ENCODE results near the gene CDK7.
"Not testable (repeated sequence)": the region's sequence is repeated elsewhere in the genome, so short reads cannot be mapped to it uniquely, and the experiment has no call there.

Gene CDK7

GRCh38 chr5:69234457-69235268 lies at the start of gene CDK7:
TSS of gene CDK7 (plus strand) at chr5:69234886. CDS start at chr5:69234976, 90 bp downstream.
- peak; percentile 88 for DNase-seq (ENCODE audit: low spot score)

GRCh38 chr5:69187342-69187741 lies 47.3 kb upstream of the CDK7 start:
- no peak for DNase-seq (ENCODE audit: low spot score)

GRCh38 chr5:69188811-69189161 lies 45.9 kb upstream of the CDK7 start:
- no peak for DNase-seq (ENCODE audit: low spot score)

- peak; percentile 89 for DNase-seq (ENCODE audit: low spot score)
These were observed 45.3 kb upstream of the CDK7 start, which contains the start of gene CENPH for GRCh38 chr5:69189162-69190086. TSS of gene CENPH (plus strand) at chr5:69189583. CDS start at chr5:69189635, 52 bp downstream.

- DNase-seq (ENCODE audit: low spot score): no peak
These were observed 32.2 kb upstream of the CDK7 start for GRCh38 chr5:69202497-69202896.

GRCh38 chr5:69206528-69207190 lies 28.0 kb upstream of the CDK7 start:
- no peak for DNase-seq (ENCODE audit: low spot score)

DNA sequence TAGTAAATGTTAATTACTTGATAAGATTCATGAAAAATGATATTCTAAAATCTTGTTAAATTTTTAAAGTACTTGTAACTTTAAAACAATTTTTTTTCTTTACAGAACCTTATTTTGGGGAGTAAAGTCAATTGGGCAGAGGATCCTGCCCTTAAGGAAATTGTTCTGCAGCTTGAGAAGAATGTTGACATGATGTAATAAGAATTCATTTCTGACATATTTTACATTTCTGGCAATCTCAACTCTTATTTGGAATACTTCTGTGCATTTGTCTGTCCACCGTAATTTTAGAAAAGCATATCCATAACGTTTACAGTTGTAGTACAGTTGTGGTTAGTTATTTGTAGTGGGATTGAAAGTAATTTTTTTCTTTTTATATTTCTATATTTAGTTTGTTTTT lies 25.1 kb upstream of the CDK7 start:
- DNase-seq (ENCODE audit: low spot score): no peak

- DNase-seq (ENCODE audit: low spot score): no peak
These were observed 23.5 kb upstream of the CDK7 start for GRCh38 chr5:69211200-69211599.

DNA sequence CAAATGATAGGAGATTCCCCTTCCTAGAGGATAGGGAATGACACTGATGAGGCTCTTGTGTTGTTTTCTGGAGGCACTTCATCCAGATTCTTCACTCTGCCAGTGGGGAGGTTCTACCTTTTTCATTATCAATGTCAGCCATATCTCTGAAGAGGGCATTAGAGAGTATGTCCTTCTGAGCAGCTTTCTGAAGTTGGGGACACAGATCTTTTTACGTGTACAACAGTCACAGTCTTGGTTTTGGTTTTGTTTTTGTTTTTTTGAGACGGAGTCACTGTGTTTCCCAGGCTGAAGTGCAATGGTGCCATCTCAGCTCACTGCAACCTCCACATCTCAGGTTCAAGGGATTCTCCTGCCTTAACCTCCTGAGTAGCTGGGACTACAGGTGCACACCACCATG lies 22.7 kb upstream of the CDK7 start:
- DNase-seq (ENCODE audit: low spot score): no peak

GRCh38 chr5:69213513-69214215 lies 21.0 kb upstream of the CDK7 start:
- DNase-seq (ENCODE audit: low spot score): no peak

DNA sequence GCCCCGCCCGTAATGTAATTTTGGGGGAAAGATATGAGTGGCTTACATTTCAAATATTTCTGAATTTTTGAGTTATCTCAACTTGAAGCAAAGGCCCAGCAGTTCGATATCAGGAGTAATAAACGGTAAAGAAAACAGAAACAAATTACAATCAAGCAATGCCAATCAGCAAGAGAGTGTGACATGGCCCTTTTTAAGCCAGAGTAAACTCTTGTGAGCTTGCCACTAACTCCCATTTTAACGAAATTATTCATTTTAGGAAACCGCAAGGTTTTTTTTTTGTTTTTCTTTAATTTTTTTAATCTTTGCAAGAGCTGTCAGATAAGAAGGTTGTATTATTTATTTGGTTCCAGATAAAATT lies 17.6 kb upstream of the CDK7 start:
- no peak for DNase-seq (ENCODE audit: low spot score)

DNA sequence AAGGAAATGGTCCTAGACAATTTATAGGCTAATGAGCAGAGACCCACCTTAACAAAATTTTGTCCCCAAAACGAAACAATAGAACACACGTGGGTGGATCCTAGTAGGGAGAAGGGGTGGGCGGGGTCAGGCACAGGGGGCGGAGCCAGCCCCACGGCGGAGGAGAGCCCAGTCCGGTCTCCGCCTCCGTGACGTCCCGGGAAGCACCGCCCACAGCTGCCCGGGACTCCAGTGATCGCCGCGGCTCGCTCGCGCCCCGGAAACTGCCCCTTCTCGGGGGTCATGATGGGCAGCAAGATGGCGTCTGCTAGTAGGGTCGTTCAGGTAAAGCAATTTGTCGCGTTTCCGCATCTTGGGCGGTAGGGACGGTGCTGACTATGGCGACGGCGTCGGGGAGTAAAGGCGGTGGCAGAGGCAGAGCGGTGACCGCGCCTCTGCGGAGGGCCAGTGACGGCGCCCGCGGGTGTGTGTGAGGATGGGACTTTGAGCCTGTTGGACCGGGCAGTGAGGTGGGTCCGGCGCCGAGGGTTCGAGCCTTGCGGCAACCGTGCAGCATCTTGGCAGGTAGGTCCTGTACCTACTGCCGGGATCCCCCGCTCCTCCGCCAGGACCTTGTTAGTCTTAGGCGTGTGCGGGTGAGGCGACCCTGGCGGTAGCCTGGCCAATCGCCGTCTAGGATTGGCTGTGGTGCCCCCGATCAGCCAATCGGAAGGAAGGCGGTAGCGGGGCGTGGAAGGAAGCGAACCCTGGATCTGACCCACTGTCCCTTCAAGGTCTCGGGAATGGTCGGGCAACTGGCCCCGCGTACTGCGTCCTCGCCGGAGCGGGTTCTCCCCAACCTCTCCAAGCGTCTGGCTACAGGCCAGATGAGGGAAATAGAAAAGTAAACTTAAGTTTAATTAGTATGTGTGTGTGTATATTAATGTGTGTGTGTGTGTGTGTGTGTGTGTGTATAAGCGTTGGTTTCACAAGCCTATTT lies 16.8 kb upstream of the CDK7 start:
- DNase-seq (ENCODE audit: low spot score): peak; percentile 86

DNA sequence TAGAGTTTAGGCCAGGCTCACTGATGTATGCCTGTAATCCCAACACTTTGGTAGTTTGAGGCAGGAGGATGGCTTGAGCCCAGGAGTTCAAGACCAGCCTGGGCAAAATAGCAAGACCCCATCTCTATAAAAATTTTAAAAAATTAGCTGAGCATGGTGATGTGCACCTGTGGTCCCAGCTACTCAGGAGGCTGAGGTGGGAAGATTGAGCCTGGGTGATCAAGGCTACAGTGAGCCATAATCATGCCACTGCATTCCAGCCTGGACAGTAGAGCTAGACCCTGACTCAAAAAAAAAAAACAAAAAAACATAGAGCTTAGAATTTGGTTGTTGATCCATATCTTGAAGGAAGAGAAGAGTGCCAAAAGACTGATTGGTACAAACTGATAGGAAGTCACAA lies 14.7 kb upstream of the CDK7 start:
- DNase-seq (ENCODE audit: low spot score): no peak

- not testable (repeated sequence) for DNase-seq (ENCODE audit: low spot score)
These were observed 14.3 kb upstream of the CDK7 start for GRCh38 chr5:69220371-69220770.

DNA sequence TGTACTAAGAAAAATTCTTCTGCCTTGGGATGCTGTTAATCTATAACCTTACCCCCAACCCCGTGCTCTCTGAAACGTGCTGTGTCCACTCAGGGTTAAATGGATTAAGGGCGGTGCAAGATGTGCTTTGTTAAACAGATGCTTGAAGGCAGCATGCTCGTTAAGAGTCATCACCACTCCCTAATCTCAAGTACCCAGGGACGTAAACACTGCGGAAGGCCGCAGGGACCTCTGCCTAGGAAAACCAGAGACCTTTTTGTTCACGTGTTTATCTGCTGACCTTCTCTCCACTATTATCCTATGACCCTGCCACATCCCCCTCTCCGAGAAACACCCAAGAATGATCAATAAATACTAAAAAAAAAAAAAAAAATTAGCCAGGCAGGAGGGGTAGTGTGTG lies 13.9 kb upstream of the CDK7 start:
- DNase-seq (ENCODE audit: low spot score): not testable (repeated sequence)

- no peak for DNase-seq (ENCODE audit: low spot score)
These were observed 10.2 kb upstream of the CDK7 start for GRCh38 chr5:69224520-69224919.

DNA sequence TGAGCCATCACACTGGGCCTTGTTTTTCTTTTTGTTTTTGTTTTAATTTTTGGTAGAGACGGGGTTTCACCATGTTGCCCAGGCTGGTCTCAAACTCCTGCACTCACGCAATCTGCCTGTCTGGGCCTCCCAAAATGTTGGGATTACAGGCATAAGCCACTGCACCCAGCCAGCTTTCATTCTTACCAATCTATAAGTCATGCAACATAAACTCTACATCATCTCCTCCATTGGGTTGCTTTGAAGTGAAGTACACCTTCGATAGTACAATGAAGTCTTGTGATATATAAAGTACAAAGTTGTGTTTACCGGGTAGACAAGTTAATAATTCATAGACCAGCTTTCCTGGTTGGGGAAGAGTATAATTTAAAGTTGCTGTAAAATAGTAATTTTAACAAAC lies 8.8 kb upstream of the CDK7 start:
- DNase-seq (ENCODE audit: low spot score): no peak

- no peak for DNase-seq (ENCODE audit: low spot score)
These were observed 4.5 kb upstream of the CDK7 start for GRCh38 chr5:69230181-69230580.

DNA sequence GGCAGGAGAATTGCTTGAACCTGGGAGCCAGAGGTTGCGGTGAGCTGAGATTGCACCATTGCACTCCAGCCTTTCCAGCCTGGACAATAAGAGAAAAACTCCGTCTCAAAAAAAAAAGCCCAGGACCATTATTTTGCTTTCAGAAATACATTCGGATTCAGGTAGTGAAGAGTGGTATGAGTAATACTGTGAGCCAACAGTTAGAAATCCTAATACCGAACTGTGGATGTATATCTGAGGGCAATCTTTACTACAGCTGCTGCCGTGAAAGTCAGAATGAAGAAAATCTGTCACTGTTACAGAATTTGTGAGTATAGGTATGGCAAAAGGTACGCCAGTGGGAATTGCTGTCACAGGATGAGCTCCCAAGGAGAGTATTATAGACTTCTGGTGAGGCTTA lies 3.4 kb upstream of the CDK7 start:
- DNase-seq (ENCODE audit: low spot score): no peak

DNA sequence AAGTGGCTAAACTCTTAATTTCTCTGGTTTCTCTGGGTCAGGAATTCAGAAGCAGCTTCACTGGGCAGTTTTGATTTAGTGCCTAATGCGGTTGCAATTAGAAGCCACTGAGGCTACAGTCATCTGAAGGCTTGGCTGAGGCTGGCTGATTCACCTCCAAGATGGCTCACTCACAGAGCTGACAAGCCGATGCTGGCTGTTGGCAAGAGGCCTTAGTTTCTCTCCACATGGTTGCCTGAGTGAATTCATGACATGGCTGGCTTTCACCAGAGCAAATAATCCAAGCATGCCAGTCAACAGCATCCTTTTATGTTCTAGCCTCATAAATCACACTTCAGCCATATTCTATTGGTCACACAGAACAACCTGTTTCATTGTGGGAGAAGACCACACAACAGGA lies 2.8 kb upstream of the CDK7 start:
- no peak for DNase-seq (ENCODE audit: low spot score)

DNA sequence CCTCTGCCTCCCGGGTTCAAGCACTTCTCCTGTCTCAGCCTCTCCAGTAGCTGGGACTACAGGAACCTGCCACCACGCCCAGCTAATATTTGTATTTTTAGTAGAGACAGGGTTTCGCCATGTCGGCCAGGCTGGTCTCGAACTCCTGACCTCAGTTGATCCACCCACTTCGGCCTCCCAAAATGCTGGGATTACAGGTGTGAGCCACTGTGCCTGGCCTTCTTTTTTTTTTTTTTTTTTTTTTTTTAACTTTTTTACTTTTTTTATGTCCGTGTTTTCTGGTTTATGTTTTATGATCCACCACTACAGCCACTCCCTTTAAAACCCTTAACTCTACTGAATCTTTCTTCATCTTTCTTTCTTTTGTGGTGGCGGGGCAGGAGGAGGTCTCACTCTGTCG lies 2.0 kb downstream of the CDK7 start:
- DNase-seq (ENCODE audit: low spot score): not testable (repeated sequence)

Measured in SW480 (cell line).